GM23338 (cell line): ENCODE measurements around the gene SAMD7. TPM values are rescaled to one million over a fixed set of nuclear protein-coding genes. Genes with fewer than 3 reads are reported as not detected.

Experiments
- ATAC-seq: fragments of 200-7000 bp; cut with Tn5 transposase; 3 replicates; pipeline ENCODE4 v1.9.1; 2020
- DNase-seq: peaks from one replicate; pipeline ENCODE4 v3.0.0-alpha.2; 2015; ENCODE audit warnings: low spot score
- H2AFZ ChIP-seq: fragments of 200-600 bp; sonication (generic); 2 replicates; pipeline ENCODE4 v1.8.0; 2016; ENCODE audit warnings: antibody characterized with exemption, mild to moderate bottlenecking, moderate library complexity
- H3F3A ChIP-seq: fragments of 200-600 bp; sonication (generic); replicated peaks from 2 replicates; pipeline ENCODE4 v1.8.0; 2017; ENCODE audit warnings: antibody characterized with exemption, mixed run types, low read depth
- H3K27ac ChIP-seq: fragments of 200-600 bp; sonication (generic); 2 replicates; pipeline ENCODE4 v1.6.1; 2016; ENCODE audit warnings: low read depth
- H3K27me3 ChIP-seq: fragments of 200-600 bp; sonication (generic); 2 replicates; pipeline ENCODE4 v1.8.0; 2016; ENCODE audit warnings: mild to moderate bottlenecking, mixed run types, moderate library complexity; ENCODE audit not compliant: insufficient read depth
- H3K36me3 ChIP-seq: fragments of 200-600 bp; sonication (generic); 2 replicates; pipeline ENCODE4 v1.8.0; 2016; ENCODE audit warnings: mild to moderate bottlenecking; ENCODE audit not compliant: insufficient read depth
- H3K4me1 ChIP-seq: fragments of 200-600 bp; sonication (generic); 2 replicates; pipeline ENCODE4 v1.8.0; 2016; ENCODE audit warnings: mild to moderate bottlenecking, moderate library complexity; ENCODE audit not compliant: insufficient read depth
- H3K4me2 ChIP-seq: fragments of 200-600 bp; sonication (generic); 2 replicates; pipeline ENCODE4 v1.7.1; 2017; ENCODE audit warnings: mixed run types
- H3K4me3 ChIP-seq: fragments of 200-600 bp; sonication (generic); 2 replicates; pipeline ENCODE4 v1.6.1; 2016; ENCODE audit warnings: mixed run types
- H3K79me2 ChIP-seq: fragments of 200-600 bp; sonication (generic); replicated peaks from 2 replicates; pipeline ENCODE4 v1.8.0; 2017; ENCODE audit warnings: mild to moderate bottlenecking; ENCODE audit not compliant: insufficient read depth
- H3K9me2 ChIP-seq: fragments of 200-600 bp; sonication (generic); 2 replicates; pipeline ENCODE4 v1.8.0; 2017; ENCODE audit not compliant: insufficient read depth
- H4K20me1 ChIP-seq: fragments of 200-600 bp; sonication (generic); replicated peaks from 2 replicates; pipeline ENCODE4 v1.8.0; 2017; ENCODE audit warnings: mild to moderate bottlenecking; ENCODE audit not compliant: insufficient read depth
- H3K27ac Mint-ChIP-seq: 2 replicates; pipeline ENCODE4 v1.8.0; 2020; ENCODE audit warnings: inconsistent platforms, mild to moderate bottlenecking, moderate library complexity, mixed read lengths
- H3K27me3 Mint-ChIP-seq: 3 replicates; pipeline ENCODE4 v1.8.0; 2022; ENCODE audit warnings: low read depth, mild to moderate bottlenecking, moderate library complexity, mixed read lengths, inconsistent platforms; ENCODE audit not compliant: insufficient read depth, poor library complexity
- H3K36me3 Mint-ChIP-seq: 3 replicates; pipeline ENCODE4 v1.8.0; 2021; ENCODE audit warnings: low read depth, mild to moderate bottlenecking, inconsistent platforms, moderate library complexity, mixed read lengths
- H3K4me1 Mint-ChIP-seq: 3 replicates; pipeline ENCODE4 v1.8.0; 2020; ENCODE audit warnings: mild to moderate bottlenecking, inconsistent platforms, mixed read lengths
- H3K4me3 Mint-ChIP-seq: 3 replicates; pipeline ENCODE4 v1.8.0; 2021; ENCODE audit warnings: moderate library complexity, mild to moderate bottlenecking, inconsistent platforms, mixed read lengths
- H3K9me3 Mint-ChIP-seq: 3 replicates; pipeline ENCODE4 v1.8.0; 2020; ENCODE audit warnings: moderate library complexity, mild to moderate bottlenecking, inconsistent platforms, mixed read lengths
- CREB1 ChIP-seq: fragments of 250-450 bp; sonication (Bioruptor Pico); IDR thresholded peaks from 2 replicates; pipeline ENCODE4 v1.5.0; 2020; ENCODE audit warnings: low read depth, mild to moderate bottlenecking, moderate library complexity
- CTCF ChIP-seq, 2 experiments: fragments of 200-600 bp in 1 of 2; sonication (generic) in 1 of 2; conservative IDR thresholded peaks; 2 replicates each; pipeline versions ENCODE4 v1.5.1 to v1.6.1; 2016 to 2017; ENCODE audit warnings: antibody characterized with exemption in 2 of 2, low read depth in 2 of 2, mild to moderate bottlenecking in 2 of 2, moderate library complexity in 1 of 2
- ETS1 ChIP-seq: IDR thresholded peaks from 2 replicates; pipeline ENCODE4 v1.6.1; 2016; ENCODE audit warnings: antibody characterized with exemption
- EZH2 ChIP-seq: fragments of 200-600 bp; sonication (generic); IDR thresholded peaks from one replicate; pipeline ENCODE4 v1.8.0; 2017; ENCODE audit warnings: antibody characterized with exemption, mild to moderate bottlenecking, low read depth; ENCODE audit not compliant: unreplicated experiment
- POLR2AphosphoS5 ChIP-seq: IDR thresholded peaks from 2 replicates; pipeline ENCODE4 v1.6.1; 2016; ENCODE audit warnings: antibody characterized with exemption, low read depth
- STAT1 ChIP-seq: IDR thresholded peaks from one replicate; pipeline ENCODE4 v1.6.1; 2016; ENCODE audit warnings: antibody characterized with exemption; ENCODE audit not compliant: unreplicated experiment
- ZNF114 ChIP-seq: fragments of 250-450 bp; sonication (Bioruptor Pico); IDR thresholded peaks from 2 replicates; pipeline ENCODE4 v1.5.0; 2020; ENCODE audit warnings: mild to moderate bottlenecking, moderate library complexity
- ZNF331 ChIP-seq: fragments of 250-450 bp; sonication (Bioruptor Pico); IDR thresholded peaks from 2 replicates; pipeline ENCODE4 v1.5.0; 2020; ENCODE audit warnings: low read depth, mild to moderate bottlenecking, moderate library complexity
- polyA plus RNA-seq: library from polyadenylated mRNA; unstranded; fragments of >200 nt; fragmentation: Nextera tagmentation; extraction: Ambion mirVana; gene quantifications from 2 replicates; pipeline ENCODE4 v1.2.1, GENCODE V29; 2016
- total RNA-seq: library from RNA; depleted of rRNA; stranded (reverse); fragments of >200 nt; shearing (Covaris generic); gene quantifications from 2 replicates; pipeline ENCODE4 v1.2.3, GENCODE V29; 2014
- TF ChIP-seq, protein P1 (sequence below): IDR thresholded peaks from one replicate; pipeline ENCODE4 v1.6.1; 2018; ENCODE audit warnings: antibody characterized with exemption; ENCODE audit not compliant: unreplicated experiment
- TF ChIP-seq, protein P2 (sequence below): fragments of 250-450 bp; sonication (Bioruptor Pico); IDR thresholded peaks from 2 replicates; pipeline ENCODE4 v1.5.0; 2020; ENCODE audit warnings: mild to moderate bottlenecking, moderate library complexity

Gene SAMD7
- total and polyA plus RNA-seq, 2 experiments from 2014 or later, result not detected

- H2AFZ ChIP-seq, result no peak overlapping the region
Observed at GRCh38 chr3:169891886-169892285, 19.5 kb upstream of the SAMD7 start.

More at GRCh38 chr3:169891886-169892285, 19.5 kb upstream of the SAMD7 start:
- Histone ChIP-seq H3K36me3 (no peaks in the 10 kb centered on the region), H3K4me1 (no peaks in the 10 kb centered on the region; the same call in 1 of the 2 replicates), H3K9me2 (no peaks in the 10 kb centered on the region), H4K20me1 (no peaks in the 10 kb centered on the region), H3K27ac (no peak overlapping the region), H3K27me3 (no peaks in the 10 kb centered on the region), H3K4me3 (no peak overlapping the region), H3K4me2 (no peak overlapping the region), H3K79me2 (no peaks in the 10 kb centered on the region), H3F3A (no peaks in the 10 kb centered on the region)
- TF ChIP-seq CREB1 (CRISPR knock-in tag), result no peak
- TF ChIP-seq POLR2AphosphoS5, result no peak
- TF ChIP-seq EZH2, result no peak
- TF ChIP-seq, protein P1, sequence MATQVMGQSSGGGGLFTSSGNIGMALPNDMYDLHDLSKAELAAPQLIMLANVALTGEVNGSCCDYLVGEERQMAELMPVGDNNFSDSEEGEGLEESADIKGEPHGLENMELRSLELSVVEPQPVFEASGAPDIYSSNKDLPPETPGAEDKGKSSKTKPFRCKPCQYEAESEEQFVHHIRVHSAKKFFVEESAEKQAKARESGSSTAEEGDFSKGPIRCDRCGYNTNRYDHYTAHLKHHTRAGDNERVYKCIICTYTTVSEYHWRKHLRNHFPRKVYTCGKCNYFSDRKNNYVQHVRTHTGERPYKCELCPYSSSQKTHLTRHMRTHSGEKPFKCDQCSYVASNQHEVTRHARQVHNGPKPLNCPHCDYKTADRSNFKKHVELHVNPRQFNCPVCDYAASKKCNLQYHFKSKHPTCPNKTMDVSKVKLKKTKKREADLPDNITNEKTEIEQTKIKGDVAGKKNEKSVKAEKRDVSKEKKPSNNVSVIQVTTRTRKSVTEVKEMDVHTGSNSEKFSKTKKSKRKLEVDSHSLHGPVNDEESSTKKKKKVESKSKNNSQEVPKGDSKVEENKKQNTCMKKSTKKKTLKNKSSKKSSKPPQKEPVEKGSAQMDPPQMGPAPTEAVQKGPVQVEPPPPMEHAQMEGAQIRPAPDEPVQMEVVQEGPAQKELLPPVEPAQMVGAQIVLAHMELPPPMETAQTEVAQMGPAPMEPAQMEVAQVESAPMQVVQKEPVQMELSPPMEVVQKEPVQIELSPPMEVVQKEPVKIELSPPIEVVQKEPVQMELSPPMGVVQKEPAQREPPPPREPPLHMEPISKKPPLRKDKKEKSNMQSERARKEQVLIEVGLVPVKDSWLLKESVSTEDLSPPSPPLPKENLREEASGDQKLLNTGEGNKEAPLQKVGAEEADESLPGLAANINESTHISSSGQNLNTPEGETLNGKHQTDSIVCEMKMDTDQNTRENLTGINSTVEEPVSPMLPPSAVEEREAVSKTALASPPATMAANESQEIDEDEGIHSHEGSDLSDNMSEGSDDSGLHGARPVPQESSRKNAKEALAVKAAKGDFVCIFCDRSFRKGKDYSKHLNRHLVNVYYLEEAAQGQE, result no peak
- no peak for TF ChIP-seq ETS1
- TF ChIP-seq CTCF (conservative IDR thresholded peaks at IDR 0.05; ENCODE audit: low read depth in 2 of 2), result no peak
- TF ChIP-seq ZNF331 (CRISPR knock-in tag), result no peak
- no peak for TF ChIP-seq STAT1
- TF ChIP-seq ZNF114, result no peak
- TF ChIP-seq, protein P2, sequence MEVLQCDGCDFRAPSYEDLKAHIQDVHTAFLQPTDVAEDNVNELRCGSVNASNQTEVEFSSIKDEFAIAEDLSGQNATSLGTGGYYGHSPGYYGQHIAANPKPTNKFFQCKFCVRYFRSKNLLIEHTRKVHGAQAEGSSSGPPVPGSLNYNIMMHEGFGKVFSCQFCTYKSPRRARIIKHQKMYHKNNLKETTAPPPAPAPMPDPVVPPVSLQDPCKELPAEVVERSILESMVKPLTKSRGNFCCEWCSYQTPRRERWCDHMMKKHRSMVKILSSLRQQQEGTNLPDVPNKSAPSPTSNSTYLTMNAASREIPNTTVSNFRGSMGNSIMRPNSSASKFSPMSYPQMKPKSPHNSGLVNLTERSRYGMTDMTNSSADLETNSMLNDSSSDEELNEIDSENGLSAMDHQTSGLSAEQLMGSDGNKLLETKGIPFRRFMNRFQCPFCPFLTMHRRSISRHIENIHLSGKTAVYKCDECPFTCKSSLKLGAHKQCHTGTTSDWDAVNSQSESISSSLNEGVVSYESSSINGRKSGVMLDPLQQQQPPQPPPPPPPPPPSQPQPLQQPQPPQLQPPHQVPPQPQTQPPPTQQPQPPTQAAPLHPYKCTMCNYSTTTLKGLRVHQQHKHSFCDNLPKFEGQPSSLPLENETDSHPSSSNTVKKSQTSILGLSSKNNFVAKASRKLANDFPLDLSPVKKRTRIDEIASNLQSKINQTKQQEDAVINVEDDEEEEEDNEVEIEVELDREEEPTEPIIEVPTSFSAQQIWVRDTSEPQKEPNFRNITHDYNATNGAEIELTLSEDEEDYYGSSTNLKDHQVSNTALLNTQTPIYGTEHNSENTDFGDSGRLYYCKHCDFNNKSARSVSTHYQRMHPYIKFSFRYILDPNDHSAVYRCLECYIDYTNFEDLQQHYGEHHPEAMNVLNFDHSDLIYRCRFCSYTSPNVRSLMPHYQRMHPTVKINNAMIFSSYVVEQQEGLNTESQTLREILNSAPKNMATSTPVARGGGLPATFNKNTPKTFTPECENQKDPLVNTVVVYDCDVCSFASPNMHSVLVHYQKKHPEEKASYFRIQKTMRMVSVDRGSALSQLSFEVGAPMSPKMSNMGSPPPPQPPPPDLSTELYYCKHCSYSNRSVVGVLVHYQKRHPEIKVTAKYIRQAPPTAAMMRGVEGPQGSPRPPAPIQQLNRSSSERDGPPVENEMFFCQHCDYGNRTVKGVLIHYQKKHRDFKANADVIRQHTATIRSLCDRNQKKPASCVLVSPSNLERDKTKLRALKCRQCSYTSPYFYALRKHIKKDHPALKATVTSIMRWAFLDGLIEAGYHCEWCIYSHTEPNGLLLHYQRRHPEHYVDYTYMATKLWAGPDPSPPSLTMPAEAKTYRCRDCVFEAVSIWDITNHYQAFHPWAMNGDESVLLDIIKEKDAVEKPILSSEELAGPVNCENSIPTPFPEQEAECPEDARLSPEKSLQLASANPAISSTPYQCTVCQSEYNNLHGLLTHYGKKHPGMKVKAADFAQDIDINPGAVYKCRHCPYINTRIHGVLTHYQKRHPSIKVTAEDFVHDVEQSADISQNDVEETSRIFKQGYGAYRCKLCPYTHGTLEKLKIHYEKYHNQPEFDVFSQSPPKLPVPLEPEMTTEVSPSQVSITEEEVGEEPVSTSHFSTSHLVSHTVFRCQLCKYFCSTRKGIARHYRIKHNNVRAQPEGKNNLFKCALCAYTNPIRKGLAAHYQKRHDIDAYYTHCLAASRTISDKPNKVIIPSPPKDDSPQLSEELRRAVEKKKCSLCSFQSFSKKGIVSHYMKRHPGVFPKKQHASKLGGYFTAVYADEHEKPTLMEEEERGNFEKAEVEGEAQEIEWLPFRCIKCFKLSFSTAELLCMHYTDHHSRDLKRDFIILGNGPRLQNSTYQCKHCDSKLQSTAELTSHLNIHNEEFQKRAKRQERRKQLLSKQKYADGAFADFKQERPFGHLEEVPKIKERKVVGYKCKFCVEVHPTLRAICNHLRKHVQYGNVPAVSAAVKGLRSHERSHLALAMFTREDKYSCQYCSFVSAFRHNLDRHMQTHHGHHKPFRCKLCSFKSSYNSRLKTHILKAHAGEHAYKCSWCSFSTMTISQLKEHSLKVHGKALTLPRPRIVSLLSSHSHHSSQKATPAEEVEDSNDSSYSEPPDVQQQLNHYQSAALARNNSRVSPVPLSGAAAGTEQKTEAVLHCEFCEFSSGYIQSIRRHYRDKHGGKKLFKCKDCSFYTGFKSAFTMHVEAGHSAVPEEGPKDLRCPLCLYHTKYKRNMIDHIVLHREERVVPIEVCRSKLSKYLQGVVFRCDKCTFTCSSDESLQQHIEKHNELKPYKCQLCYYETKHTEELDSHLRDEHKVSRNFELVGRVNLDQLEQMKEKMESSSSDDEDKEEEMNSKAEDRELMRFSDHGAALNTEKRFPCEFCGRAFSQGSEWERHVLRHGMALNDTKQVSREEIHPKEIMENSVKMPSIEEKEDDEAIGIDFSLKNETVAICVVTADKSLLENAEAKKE, result no peak
- peaks cover under 1% of the 10 kb centered on the region; the same call in 2 of the 3 replicates for H3K4me1 Mint-ChIP-seq
- no peak overlapping the region for H3K4me3 Mint-ChIP-seq
- DNase-seq (no peak), ATAC-seq (no peak)
- H3K9me3 Mint-ChIP-seq, result no peaks in the 10 kb centered on the region
- H3K27ac Mint-ChIP-seq, result no peak overlapping the region
- no peaks in the 10 kb centered on the region for H3K27me3 Mint-ChIP-seq
- no peaks in the 10 kb centered on the region for H3K36me3 Mint-ChIP-seq
